SHP77 (cell line): ENCODE results near the gene NDUFS8.

Source experiments
- DNase-seq, 2 experiments: peaks; one replicate each; lab custom pipeline; 2025; lab: John Stamatoyannopoulos, UW

The NDUFS8 gene

DNA sequence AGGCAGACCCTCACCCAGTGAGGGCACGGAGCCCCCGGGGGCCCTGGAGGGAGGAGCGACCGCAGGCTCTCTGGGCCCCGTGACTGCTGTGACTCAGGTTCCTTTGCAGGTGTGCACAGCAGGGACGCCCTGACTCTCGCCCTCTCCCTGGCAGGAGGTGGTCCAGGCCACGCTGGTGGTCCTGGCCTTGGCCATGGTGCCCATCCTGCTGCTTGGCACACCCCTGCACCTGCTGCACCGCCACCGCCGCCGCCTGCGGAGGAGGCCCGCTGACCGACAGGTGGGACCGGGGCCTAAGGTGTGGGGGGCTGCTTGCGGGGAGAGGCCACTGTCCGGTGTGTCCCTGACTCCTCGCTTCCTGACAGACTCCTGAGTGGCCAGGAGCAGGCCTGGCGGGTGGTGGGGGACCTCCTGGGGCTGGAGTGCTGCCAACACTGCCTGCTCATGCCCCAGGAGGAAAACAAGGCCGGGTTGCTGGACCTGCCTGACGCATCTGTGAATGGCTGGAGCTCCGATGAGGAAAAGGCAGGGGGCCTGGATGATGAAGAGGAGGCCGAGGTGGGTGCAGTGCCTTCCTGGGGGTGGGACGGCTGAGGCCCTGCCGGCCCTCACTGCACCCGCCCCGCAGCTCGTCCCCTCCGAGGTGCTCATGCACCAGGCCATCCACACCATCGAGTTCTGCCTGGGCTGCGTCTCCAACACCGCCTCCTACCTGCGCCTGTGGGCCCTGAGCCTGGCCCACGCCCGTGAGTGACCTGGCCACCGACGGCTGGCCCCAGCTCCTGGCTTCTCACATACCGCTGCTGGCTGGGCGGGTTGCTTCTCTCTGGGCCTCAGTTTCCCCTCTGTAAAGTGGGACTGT is 19.3 kb downstream of the NDUFS8 start:
- no peak for DNase-seq

GRCh38 chr11:68050371-68050841 is 19.9 kb downstream of the NDUFS8 start:
- no peak for DNase-seq

DNA sequence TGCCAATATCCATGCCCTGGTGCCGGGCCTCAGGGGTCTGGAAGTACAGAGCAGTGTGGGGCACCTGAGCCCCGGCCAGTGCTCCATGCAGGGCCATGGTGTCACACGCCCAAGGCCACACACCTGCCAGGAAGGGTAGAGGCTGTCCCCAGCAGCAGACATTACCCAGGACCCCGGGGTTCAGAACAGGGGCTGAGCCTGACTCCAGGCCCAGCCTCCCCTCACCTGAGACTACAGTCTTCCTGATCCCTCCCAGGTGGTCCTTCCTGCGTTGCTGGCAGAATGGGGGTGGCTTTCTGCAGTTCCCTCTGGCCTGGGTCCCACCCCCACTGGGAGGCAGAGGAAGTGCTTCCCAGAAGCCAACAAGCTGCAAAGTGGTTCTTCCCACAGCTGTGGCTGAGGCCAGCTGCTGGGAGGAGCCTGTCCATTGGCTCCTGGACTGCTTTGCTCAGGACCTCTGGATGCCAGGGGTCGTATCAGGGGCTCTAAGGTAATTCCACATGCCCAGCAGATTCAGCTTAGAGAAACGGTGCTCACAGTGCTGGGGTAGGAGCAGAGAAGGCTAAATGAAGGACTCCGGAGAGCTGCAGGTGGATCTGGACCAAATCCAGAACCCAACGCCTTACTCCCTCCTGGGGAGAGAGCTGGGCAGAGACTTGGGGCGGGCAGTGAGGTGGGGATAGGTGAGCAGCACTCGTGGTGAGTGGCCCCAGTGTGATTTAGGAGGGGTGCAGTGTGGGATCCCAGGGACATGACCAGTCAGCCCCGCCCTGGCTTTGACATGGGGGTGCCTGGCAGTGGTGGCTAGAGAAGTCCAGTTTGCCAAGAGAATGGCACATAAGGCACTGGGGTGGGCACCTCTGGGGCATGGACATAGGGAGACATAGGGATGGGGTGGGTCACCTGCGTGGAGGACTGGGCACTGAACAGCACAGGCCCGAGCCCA is 21.0 kb downstream of the NDUFS8 start:
- DNase-seq: peak in 1 of 2 experiments; percentile 34

GRCh38 chr11:68052137-68052873 is 21.8 kb downstream of the NDUFS8 start:
- no peak for DNase-seq

DNA sequence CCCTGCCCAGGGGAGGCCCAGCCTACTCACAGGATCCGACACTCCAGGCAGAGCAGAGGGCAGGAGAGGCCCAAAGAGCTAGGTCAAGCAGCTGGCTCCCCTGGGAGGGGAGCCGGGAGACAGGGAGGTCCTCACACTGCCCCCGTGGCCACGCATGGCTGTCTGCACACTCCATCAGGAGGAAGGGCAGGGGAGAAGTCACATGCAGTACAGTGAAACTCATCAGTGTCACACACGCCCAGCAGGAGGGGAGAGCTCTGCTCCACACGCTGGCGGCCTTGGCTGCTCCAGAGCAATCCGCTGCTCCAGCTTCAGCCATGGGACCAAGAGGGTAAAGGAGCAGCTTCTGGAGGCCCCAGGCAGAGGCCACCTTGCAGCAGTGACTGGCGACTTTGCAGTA is 22.6 kb downstream of the NDUFS8 start:
- DNase-seq: no peak

DNA sequence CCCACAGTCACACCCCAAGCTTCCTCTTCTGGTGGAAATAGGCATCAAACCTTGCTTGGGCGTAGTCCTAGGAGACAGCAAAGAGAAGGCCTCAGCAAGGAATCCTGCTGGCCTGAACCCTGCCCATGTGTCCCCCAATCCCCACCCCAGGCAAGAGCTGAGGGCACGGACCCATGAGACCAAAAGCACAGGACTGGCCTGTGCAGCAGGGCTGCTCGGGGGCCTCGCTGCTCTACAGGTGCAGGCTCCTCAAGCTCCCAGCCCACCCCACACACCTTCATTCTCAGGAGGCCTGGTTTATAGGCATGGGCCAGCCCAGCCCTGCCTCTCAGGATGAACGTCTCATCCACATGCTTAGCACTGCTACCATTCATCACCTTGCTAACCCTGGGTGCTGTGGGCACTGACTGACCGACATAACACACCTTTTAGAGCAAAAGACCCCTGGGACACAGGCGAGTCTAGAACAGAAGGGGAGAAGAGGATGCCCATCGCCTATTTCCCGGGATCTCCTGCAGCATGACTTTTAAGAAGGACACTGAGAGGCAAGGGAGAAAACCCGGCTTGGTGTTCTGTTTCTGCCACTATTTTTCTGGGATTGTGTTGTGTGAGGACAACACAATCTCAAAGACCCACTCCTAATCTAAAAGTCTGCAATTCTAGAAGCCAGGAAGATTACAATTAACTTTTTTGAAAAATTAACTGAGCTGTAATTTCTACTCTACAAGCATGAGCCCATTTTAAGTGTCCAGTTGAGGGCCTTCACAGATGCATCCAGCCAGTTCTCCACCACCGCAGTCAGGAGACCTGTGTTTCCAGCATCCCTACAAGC is 23.7 kb downstream of the NDUFS8 start:
- no peak for DNase-seq

GRCh38 chr11:68056317-68057285 is 26.1 kb downstream of the NDUFS8 start:
- no peak for DNase-seq

DNA sequence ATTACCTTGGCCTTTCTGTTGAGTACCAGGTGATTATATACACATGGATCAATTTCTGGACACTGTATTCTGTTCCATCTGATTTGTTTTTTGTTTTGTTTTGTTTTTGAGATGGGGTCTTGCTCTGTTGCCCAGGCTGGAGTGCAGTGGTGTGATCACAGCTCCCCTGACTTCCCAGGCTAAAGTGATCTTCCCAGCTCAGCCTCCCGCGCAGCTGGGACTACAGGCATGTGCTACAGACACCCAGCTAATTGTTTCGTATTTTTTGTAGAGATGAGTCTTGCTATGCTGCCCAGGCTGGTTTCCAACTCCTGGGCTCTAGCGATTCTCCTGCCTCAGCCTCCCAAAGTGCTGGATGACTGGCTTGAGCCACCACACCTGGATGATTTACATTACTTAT is 27.3 kb downstream of the NDUFS8 start:
- no peak for DNase-seq

- no peak for DNase-seq
Measured at GRCh38 chr11:68061508-68061907, 31.0 kb downstream of the NDUFS8 start.

DNA sequence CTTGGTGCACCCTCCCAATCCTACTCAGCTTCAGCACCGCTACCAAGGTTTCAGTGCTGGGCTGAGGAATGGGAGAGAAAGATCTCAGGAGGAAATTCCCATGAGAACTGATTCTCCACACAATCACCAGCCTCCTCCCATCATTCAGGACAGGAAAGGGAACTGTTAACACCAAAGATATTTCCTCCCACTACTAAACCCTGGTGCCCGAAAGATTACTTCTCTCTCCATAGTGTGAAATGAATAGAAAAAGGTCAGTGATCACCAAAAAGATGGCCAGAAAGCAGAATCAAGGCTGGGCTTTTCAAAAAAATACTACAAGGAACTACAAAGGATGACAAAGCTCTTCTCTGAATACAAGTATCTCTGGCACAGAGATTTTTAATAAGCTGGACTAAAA is 34.4 kb downstream of the NDUFS8 start:
- DNase-seq: no peak

DNA sequence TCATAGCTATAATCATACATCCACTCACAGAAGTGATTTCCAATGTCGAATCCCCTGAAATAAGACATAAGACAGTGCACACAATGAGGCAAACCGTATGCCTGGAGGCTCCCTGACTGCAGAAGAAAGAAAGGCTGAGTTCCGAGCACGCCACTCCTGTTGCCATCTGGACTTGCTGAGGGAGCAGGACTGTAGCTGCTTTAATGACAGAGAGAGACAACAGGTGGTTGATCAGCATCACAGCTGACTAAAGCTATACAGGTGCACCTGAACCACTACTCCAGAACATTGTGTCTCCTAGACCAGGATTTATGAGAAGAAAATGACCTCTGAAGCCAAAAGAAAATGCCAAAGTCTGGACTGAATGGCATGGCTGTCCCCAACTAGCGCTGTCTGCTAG is 35.4 kb downstream of the NDUFS8 start:
- DNase-seq: no peak

DNA sequence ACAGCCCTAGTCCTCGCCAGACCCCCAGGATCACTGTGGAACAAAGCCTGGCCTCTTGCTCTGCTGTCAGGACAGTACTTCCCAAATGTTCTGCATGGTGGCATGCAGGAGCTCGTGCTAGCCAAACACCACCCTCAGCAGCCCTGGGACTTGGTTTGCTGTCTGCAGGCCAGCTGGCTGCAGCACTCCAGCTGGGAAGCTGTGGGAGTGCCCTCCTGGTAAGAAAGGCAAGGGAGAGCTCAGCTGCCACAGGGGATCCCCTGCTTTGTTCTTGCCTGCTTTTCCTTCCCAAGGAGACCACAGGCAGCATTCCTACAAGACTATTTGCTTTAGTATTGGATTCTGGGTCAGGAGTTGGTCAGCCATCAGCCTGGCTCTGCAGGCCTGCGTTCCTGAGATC is 36.3 kb downstream of the NDUFS8 start:
- DNase-seq: no peak

DNA sequence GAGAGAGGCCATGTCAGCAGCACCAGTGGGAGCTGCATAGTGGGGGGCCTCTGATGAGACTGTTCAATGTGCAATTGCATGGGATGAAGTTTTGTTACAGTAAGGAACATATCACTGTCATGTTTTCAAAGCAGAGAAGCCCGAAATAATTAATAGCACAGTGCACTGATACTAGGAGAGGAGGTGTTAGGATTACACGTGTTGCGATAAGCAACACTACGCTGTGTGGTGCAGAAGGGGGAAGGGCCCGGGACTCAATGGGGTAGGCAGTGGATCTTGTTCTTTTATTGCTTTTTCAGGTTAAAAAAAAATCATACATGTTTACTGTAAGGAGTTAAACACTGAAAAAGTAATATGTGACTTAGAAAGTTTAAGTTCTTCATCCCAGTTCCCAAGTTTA is 37.5 kb downstream of the NDUFS8 start:
- no peak for DNase-seq

- DNase-seq: no peak
Measured at GRCh38 chr11:68071281-68072048, 41.0 kb downstream of the NDUFS8 start.

- no peak for DNase-seq
Measured at GRCh38 chr11:68074584-68075352, 44.3 kb downstream of the NDUFS8 start.

GRCh38 chr11:68076371-68077042 is 46.0 kb downstream of the NDUFS8 start:
- DNase-seq: no peak

GRCh38 chr11:68077617-68078582 is 47.4 kb downstream of the NDUFS8 start:
- DNase-seq: no peak
